ENCODE data around the gene ARHGAP28. TPM values are rescaled to one million over a fixed set of nuclear protein-coding genes. Genes with fewer than 3 reads are reported as not detected.

Gene ARHGAP28
- total RNA-seq, 1 experiment from 2014 or later: 0.41 TPM

GRCh38 chr18:6878556-6879297 lies 149.2 kb downstream of the ARHGAP28 start:
- ChIA-PET CTCF (no interaction called here), POLR2A (no interaction called here)
- intact Hi-C loops (cut with micrococcal nuclease; ENCODE audit: unreplicated experiment) (no loop called here), in situ Hi-C loops (cut with HindIII; ENCODE audit: low pct_unique_long_range_greater_than_20kb, low sequenced_read_pairs) (no loop called here)
- DNase-seq (ENCODE audit: low read depth, low spot score) (no peak), ATAC-seq (no peak)
- TF ChIP-seq SIN3A (IDR thresholded peaks at IDR 0.05; ENCODE audit: borderline replicate concordance, insufficient read depth, low read depth, low read length) (no peak), POLR2AphosphoS5 (IDR thresholded peaks at IDR 0.05; ENCODE audit: low read depth, low read length) (no peak), CTCF (IDR thresholded peaks at IDR 0.05) (no peak), REST (IDR thresholded peaks at IDR 0.05; ENCODE audit: insufficient read depth in 1 of 2, low read depth in 2 of 2, low read length in 1 of 2) (no peak), TCF7L2 (IDR thresholded peaks at IDR 0.05; ENCODE audit: low read depth, low read length) (no peak)
- no peak overlapping the region for H3K27ac ChIP-seq (ENCODE audit: low read length)
- BruUV-seq (replicated peaks): no TSS peak
- no peaks in the 10 kb centered on the region for H3K9me3 ChIP-seq (ENCODE audit: control insufficient read depth, insufficient read depth, low read depth, low read length)
- no peaks in the 10 kb centered on the region for H3K27me3 ChIP-seq (ENCODE audit: control insufficient read depth, insufficient read depth, low read length)
- H3K36me3 ChIP-seq (ENCODE audit: control insufficient read depth, insufficient read depth, low read length): no peaks in the 10 kb centered on the region
- no peaks in the 10 kb centered on the region for H3K4me1 ChIP-seq (ENCODE audit: control insufficient read depth, insufficient read depth, low read length)
- no peak overlapping the region for H3K4me3 ChIP-seq (ENCODE audit: low read depth in 2 of 2, low read length in 2 of 2)

GRCh38 chr18:6879508-6880195 lies 150.1 kb downstream of the ARHGAP28 start:
- intact Hi-C loops (cut with micrococcal nuclease; ENCODE audit: unreplicated experiment): no loop called here
- Histone ChIP-seq H3K4me1 (ENCODE audit: control insufficient read depth, insufficient read depth, low read length) (no peaks in the 10 kb centered on the region), H3K9me3 (ENCODE audit: control insufficient read depth, insufficient read depth, low read depth, low read length) (no peaks in the 10 kb centered on the region), H3K27ac (ENCODE audit: low read length) (no peak overlapping the region), H3K4me3 (ENCODE audit: low read depth in 2 of 2, low read length in 2 of 2) (no peak overlapping the region), H3K36me3 (ENCODE audit: control insufficient read depth, insufficient read depth, low read length) (no peaks in the 10 kb centered on the region), H3K27me3 (ENCODE audit: control insufficient read depth, insufficient read depth, low read length) (no peaks in the 10 kb centered on the region)
- no peak for ATAC-seq
- BruUV-seq (replicated peaks): no TSS peak
- POLR2A ChIA-PET: interaction anchor here (0.7 kb wide), 1 partner anchor 546 kb away, joined by 3 read pairs; no protein-coding TSS in a partner anchor
- in situ Hi-C loops (cut with HindIII; ENCODE audit: low pct_unique_long_range_greater_than_20kb, low sequenced_read_pairs): no loop called here
- no peak for DNase-seq (ENCODE audit: low read depth, low spot score)
- TF ChIP-seq SIN3A (IDR thresholded peaks at IDR 0.05; ENCODE audit: borderline replicate concordance, insufficient read depth, low read depth, low read length) (no peak), TCF7L2 (IDR thresholded peaks at IDR 0.05; ENCODE audit: low read depth, low read length) (no peak), REST (IDR thresholded peaks at IDR 0.05; ENCODE audit: insufficient read depth in 1 of 2, low read depth in 2 of 2, low read length in 1 of 2) (no peak), POLR2AphosphoS5 (IDR thresholded peaks at IDR 0.05; ENCODE audit: low read depth, low read length) (no peak), CTCF (IDR thresholded peaks at IDR 0.05) (no peak)
- CTCF ChIA-PET: no interaction called here
